HG03439 (cell line): ENCODE results near the gene SLC44A1.

Source experiments
- ATAC-seq: cut with Tn5 transposase; IDR thresholded peaks from one replicate; pipeline ENCODE4 v1.9.1; 2021; ENCODE audit warnings: mild to moderate bottlenecking, moderate library complexity; ENCODE audit not compliant: unreplicated experiment

Gene SLC44A1

DNA sequence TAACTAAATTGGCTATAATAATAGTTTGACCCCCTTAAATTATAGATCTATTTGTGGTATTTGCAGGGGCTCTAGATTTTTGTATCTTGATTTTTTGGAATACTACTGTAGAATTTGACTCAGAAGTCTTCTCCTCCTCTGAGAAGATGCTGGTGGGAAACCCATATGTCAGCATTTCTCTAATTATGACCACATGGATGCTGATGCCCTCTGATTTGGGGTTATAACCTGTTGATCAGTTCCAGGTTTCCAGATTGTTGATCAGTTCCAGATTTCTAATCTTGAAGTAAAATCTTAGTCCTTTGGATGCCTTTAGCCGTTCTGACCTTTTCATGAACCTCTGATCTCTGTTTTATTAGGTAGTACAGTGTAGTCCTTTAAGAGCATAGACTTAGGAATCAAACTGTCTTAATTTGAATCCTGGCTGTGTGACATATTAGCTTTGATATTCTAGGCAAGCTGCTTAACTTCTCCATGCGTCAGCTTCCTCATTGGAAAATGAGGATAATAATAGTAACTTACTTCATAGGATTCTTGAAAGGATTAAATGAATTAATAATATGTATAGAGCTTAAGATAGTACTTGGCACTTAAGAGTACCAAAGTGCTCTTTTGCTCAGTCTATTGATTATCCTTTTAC lies 211.5 kb downstream of the SLC44A1 start:
- ATAC-seq: no peak

- no peak for ATAC-seq
Observed at GRCh38 chr9:105457560-105458294, 213.3 kb downstream of the SLC44A1 start.

DNA sequence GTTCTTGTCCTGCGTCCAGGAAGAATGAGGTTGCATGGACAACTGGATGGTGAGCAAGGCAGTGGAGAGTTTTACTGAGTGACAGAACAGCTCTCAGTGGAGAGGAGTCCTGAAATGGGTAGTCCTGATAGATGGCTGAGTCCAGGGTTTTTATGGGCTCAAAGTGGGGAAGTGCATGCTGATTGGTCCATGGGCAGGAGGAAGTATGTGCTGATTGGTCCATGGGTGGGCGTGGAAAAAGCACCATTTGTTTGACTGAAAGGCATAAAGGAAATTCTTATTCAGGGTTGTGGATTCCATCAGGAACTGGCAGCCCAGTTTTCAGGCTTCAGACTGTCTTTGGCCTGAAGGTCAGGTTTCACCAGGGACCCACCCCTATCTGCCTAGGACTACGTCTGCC lies 214.0 kb downstream of the SLC44A1 start:
- ATAC-seq: no peak

GRCh38 chr9:105459336-105459735 lies 214.9 kb downstream of the SLC44A1 start:
- no peak for ATAC-seq

DNA sequence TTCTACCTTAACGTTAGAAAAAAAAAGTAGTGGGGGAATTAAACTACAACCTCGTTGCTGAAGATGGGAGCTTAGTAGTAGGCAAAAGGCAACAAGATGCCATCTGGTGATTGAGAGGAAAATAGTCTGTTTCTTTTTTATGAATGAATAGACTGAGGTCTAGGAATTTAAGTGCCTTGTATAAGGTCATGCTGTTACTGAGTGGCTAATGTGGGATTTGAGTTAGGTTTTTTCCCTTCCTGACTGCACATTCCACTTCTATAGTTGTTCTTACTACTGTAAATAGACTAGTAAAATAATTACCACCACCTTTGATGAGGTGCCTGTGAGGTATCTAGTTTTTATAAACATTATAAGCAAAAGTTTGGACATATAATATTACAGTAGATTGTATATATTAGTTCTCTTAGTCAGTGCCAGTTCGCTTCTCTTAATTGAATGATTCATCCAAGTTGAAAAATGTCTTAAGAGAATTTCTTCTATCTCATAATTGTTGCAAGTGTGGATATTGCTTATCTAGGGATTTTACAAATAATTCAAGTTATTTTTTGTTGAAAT lies 222.5 kb downstream of the SLC44A1 start:
- no peak for ATAC-seq

DNA sequence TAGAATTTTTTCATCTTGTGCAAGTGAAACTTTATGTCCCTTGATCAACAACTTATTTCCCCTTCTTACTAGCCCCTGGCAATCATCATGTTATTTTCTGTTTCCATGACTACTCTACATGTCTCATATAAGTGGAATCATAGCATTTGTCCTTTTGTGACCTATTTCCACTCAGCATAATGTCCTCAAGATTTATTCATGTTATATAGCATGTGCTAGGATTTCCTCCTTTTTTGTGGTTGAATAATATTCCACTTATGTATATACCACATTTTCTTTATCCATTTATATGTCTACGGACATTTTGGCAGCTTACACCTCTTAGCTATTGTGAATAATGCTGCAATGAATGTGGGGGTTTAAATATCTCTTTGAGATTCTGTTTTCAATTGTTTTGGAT lies 224.4 kb downstream of the SLC44A1 start:
- ATAC-seq: no peak

DNA sequence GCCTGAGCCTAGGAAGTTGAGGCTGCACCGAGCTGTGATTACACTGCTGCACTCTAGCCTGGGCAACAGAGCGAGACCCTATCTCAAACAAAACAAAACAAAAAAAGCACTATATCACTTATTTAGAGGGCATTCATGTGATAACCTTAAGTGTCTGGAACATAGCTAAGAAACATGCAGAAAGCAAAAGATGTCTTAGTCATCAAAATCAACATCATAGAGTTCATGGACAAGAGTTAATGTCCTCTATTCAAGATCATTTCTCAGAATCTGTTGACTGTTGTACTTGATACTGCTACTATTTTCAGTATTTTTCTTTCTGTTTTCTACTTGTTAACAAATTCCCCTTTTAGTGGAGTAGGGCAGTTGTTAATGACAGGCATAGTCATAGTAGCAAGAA lies 228.8 kb downstream of the SLC44A1 start:
- no peak for ATAC-seq

DNA sequence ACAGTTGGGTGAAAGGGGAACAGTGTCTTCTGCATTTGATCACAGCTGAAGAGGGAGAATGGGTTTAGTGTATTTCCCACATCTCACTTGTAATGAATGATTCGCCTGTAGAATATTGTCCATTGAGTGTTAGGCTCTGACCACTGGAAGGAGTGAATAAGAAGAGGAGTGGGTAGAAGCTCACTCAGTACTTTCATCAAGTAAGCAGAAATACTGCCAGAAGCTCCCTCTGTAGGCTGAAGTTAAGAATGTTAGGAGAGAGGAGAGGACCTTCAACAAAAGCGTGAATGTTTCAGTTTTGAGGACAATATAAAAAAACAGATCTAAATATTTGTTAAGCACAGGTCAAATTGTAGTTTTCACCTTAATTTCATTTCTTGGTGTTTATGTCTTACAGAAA lies 230.9 kb downstream of the SLC44A1 start:
- ATAC-seq: no peak

GRCh38 chr9:105479846-105480245 lies 235.4 kb downstream of the SLC44A1 start:
- ATAC-seq: no peak

DNA sequence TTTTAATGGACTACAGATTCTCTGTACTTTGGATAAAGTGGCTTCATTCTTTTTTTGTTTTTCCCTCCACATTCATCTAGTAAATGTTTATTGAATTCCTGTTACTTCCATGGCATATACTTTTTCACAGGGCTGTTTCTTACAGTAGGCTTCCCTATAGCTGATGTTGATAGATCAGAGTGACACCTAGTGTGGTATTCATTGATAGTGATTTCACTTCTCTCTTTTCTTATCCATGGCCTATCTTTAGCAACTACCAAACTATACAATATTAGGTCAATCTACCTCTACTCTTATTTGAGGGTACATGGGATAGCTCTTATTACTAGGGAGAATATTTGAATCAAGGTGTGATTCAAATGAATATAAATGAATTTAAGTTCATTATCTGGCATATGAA lies 239.2 kb downstream of the SLC44A1 start:
- ATAC-seq: no peak

GRCh38 chr9:105484226-105484625 lies 239.8 kb downstream of the SLC44A1 start:
- no peak for ATAC-seq

GRCh38 chr9:105485131-105485530 lies 240.7 kb downstream of the SLC44A1 start:
- no peak for ATAC-seq
